ENCODE results near the gene LARGE1.

DNA sequence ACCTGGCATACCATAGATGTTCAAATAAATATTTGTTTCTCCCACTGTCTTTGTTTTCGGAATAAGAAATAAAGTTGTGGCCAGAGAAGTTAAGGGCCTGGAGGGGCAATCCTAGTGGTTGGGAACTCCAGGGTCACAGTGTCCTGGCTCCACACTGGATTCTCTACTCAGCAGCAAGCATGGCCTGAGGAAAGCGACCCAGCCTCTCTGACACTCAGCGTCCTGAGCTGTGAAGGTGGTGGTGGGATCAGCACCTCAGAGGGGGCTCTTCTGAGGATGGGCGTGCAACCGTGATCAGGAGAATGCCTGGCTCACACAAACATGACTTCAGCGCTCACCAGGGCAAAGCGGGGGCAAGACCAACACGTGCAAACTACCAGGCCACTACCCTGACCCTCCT is 59.9 kb downstream of the LARGE1 start:
- TF ChIP-seq POLR2AphosphoS5 (IDR thresholded peaks at IDR 0.05; ENCODE audit: low read depth, low read length) = no peak
- no peak for TF ChIP-seq TAF1 (IDR thresholded peaks at IDR 0.05; ENCODE audit: low read depth, low read length)
- TF ChIP-seq SPI1 (IDR thresholded peaks at IDR 0.05; ENCODE audit: low read depth, low read length) = no peak
- TF ChIP-seq PAX5 (IDR thresholded peaks at IDR 0.05; ENCODE audit: insufficient read depth, low read length, severe bottlenecking) = no peak
- TF ChIP-seq POLR2A (IDR thresholded peaks at IDR 0.05; ENCODE audit: low read depth, low read length) = no peak
